CD4-positive, CD25-positive, alpha-beta regulatory T cell (primary cell): ENCODE data around the gene DUSP2. TPM values are rescaled to one million over a fixed set of nuclear protein-coding genes. Genes with fewer than 3 reads are reported as not detected.

Source experiments
- ATAC-seq, 2 donors: fragments of 150-1000 bp; cut with Tn5 transposase; one replicate each; pipeline ENCODE4 v1.10.0; 2021; ENCODE audit warnings: low read depth in 2 of 2, moderate number of reproducible peaks in 2 of 2, moderate library complexity in 1 of 2
- DNase-seq, 3 donors: peaks; one replicate each; pipeline versions ENCODE4 v3.0.0 to v3.0.0-alpha.2; 2012 to 2022; ENCODE audit warnings: mixed read lengths in 1 of 3
- H3K27ac ChIP-seq: one replicate; pipeline ENCODE4 v1.7.0; 2013; ENCODE audit warnings: mild to moderate bottlenecking, low read length; ENCODE audit not compliant: insufficient read depth, poor library complexity, severe bottlenecking
- H3K27me3 ChIP-seq: one replicate; pipeline ENCODE4 v1.7.0; 2013; ENCODE audit warnings: low read length; ENCODE audit not compliant: control insufficient read depth, insufficient read depth
- H3K36me3 ChIP-seq: one replicate; pipeline ENCODE4 v1.7.0; 2013; ENCODE audit warnings: mild to moderate bottlenecking, low read length, moderate library complexity; ENCODE audit not compliant: control insufficient read depth, insufficient read depth
- H3K4me1 ChIP-seq: 2 replicates; pipeline ENCODE4 v1.7.0; 2013; ENCODE audit warnings: mild to moderate bottlenecking, low read length; ENCODE audit not compliant: insufficient read depth, control insufficient read depth, poor library complexity, severe bottlenecking
- H3K4me3 ChIP-seq: one replicate; pipeline ENCODE4 v1.7.0; 2013; ENCODE audit warnings: low read depth, mild to moderate bottlenecking, low read length, moderate library complexity
- H3K9me3 ChIP-seq, 2 experiments: 1 replicate in 1 of 2; 2 replicates in 1 of 2; pipeline ENCODE4 v1.7.0; 2013; ENCODE audit warnings: low read length in 2 of 2, mild to moderate bottlenecking in 1 of 2, moderate library complexity in 1 of 2; ENCODE audit not compliant: control insufficient read depth in 2 of 2
- H3K27ac Mint-ChIP-seq, 3 donors: one replicate each; pipeline ENCODE4 v1.8.0; 2020 to 2022; ENCODE audit warnings: mild to moderate bottlenecking in 3 of 3, mixed read lengths in 3 of 3, moderate library complexity in 2 of 3
- H3K27me3 Mint-ChIP-seq: one replicate; pipeline ENCODE4 v1.8.0; 2022; ENCODE audit warnings: mild to moderate bottlenecking, mixed read lengths
- H3K36me3 Mint-ChIP-seq: one replicate; pipeline ENCODE4 v1.8.0; 2020; ENCODE audit warnings: mixed read lengths
- H3K4me1 Mint-ChIP-seq, 4 donors: one replicate each; pipeline ENCODE4 v1.8.0; 2020 to 2022; ENCODE audit warnings: mixed read lengths in 4 of 4, mild to moderate bottlenecking in 1 of 4
- H3K4me3 Mint-ChIP-seq, 4 donors: one replicate each; pipeline ENCODE4 v1.8.0; 2020 to 2022; ENCODE audit warnings: mild to moderate bottlenecking in 4 of 4, mixed read lengths in 4 of 4, moderate library complexity in 3 of 4
- H3K9me3 Mint-ChIP-seq, 7 donors: one replicate each; pipeline ENCODE4 v1.8.0; 2020 to 2022; ENCODE audit warnings: mixed read lengths in 7 of 7, mild to moderate bottlenecking in 3 of 7, moderate library complexity in 2 of 7
- polyA plus RNA-seq, 4 donors: library from polyadenylated mRNA; unstranded; fragments of 300-500 nt; fragmentation: Illumina TruSeq; gene quantifications; one replicate each; pipeline ENCODE4 v1.2.3, GENCODE V29; 2021
- total RNA-seq: library from RNA; stranded (reverse); gene quantifications from one replicate; pipeline ENCODE4 v1.2.3, GENCODE V29; 2022

The DUSP2 gene
- total and polyA plus RNA-seq, 5 donors from 2014 or later = 30.8 to 566 (median 47.2) TPM

DNA sequence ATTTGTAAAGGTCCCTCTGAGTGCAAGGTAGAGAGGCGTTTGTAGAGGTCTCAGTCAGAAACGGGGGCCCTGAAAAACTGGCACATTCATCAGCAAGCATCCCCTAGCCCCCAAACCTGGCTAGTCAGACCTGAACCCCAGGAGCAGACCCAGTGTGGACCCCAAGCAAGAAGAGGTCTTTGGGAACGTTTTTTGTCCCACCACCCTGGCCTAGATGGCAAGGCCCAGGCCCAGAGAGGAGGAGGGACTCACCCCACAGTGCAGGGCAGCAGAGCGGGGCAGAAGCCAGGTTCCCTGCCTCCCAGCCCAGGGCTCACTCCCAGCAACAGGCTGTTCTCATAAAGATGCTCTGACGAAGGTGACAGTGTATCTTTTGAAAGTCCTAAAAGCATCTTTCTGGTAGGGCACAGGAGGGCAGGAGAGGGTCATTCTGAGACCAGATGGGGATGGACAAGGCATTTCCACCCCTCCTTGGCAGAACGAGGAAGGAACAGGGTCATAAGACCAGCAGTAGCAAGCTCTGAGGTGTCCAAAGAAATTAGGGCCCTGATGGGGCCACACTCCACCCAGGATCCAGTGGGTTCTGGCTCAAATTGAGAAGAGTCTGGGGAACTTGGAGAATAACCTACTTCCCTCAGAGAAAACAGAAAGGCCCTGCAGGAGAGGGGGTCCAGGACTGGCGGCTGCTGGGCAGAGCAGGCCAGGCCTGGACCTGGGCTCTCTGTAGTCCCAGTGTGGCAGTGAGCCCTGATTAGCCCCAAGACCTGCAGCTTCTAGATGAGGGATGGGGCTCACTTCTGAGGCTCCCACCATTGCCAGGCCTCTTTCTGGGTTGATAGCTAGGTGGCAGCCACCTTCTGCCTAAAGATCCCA lies 47.1 kb downstream of the DUSP2 start:
- H3K4me1 Mint-ChIP-seq = no peaks in the 10 kb centered on the region
- DNase-seq (no peak), ATAC-seq (no peak)
- peaks cover 28% of the 10 kb centered on the region for H3K27me3 Mint-ChIP-seq
- no peaks in the 10 kb centered on the region for H3K4me1 ChIP-seq
- no peaks in the 10 kb centered on the region for H3K9me3 ChIP-seq
- H3K36me3 Mint-ChIP-seq = no peaks in the 10 kb centered on the region
- no peak overlapping the region for H3K4me3 ChIP-seq
- no peak overlapping the region for H3K27ac Mint-ChIP-seq
- H3K27ac ChIP-seq = no peak overlapping the region
- H3K9me3 Mint-ChIP-seq = no peaks in the 10 kb centered on the region
- H3K36me3 ChIP-seq = no peaks in the 10 kb centered on the region
- no peak overlapping the region for H3K4me3 Mint-ChIP-seq
- peaks cover 3% of the 10 kb centered on the region for H3K27me3 ChIP-seq

DNA sequence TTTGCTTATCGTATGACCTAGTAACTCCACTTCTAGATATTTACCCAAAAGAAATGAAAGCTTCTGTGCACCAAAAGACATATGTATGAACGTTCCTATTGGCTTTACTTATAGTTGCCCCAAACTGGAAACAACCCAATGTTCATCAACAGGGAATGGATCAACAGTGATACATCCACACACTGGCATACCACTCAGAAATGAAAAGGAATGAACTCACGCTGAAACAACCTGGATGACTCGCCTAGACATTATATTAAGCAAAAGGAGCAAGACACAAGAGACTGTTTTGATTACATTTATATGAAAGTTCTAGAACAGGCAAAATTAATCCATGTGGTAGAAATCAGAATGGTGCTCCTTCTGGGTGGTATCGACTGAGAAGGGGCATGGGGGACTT lies 47.8 kb downstream of the DUSP2 start:
- no peaks in the 10 kb centered on the region for H3K36me3 Mint-ChIP-seq
- H3K4me1 ChIP-seq = no peaks in the 10 kb centered on the region
- no peaks in the 10 kb centered on the region for H3K4me1 Mint-ChIP-seq
- no peaks in the 10 kb centered on the region for H3K9me3 ChIP-seq
- H3K27me3 Mint-ChIP-seq = peaks cover 28% of the 10 kb centered on the region
- DNase-seq (no peak), ATAC-seq (no peak)
- H3K27ac Mint-ChIP-seq = no peak overlapping the region
- H3K27ac ChIP-seq = no peak overlapping the region
- H3K4me3 Mint-ChIP-seq = no peak overlapping the region
- H3K27me3 ChIP-seq = peaks cover 3% of the 10 kb centered on the region
- no peak overlapping the region for H3K4me3 ChIP-seq
- H3K9me3 Mint-ChIP-seq = no peaks in the 10 kb centered on the region
- H3K36me3 ChIP-seq = no peaks in the 10 kb centered on the region

DNA sequence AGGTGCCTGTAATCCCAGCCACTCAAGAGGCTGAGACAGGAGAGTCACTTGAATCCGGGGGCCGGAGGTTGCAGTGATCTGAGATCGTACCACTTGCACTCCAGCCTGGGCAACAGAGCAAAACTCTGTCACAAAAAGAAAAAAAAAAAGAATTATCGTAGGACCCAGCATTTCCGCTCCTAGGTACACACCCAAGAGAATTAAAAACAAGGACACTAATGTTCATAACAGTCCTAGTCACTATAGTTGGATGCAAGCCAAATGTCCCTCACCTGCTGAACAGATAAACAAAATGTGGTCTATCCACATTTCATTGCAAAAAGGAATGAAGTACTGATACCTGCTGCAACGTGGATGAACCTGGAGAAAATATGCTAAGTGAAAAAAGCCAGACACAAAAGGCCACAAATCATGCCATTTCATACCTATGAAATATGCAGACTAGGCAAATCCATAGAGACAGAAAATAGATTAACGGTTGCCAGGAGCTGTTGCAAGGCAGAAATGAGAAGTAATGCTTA lies 50.1 kb downstream of the DUSP2 start:
- H3K36me3 ChIP-seq = no peaks in the 10 kb centered on the region
- H3K27me3 ChIP-seq = peaks cover 3% of the 10 kb centered on the region
- no peaks in the 10 kb centered on the region for H3K9me3 ChIP-seq
- no peak overlapping the region for H3K27ac ChIP-seq
- ATAC-seq (no peak), DNase-seq (no peak)
- Mint-ChIP-seq H3K27me3 (peaks cover 25% of the 10 kb centered on the region), H3K36me3 (no peaks in the 10 kb centered on the region), H3K9me3 (no peaks in the 10 kb centered on the region), H3K4me3 (no peak overlapping the region), H3K27ac (no peak overlapping the region), H3K4me1 (no peaks in the 10 kb centered on the region)
- no peaks in the 10 kb centered on the region for H3K4me1 ChIP-seq
- H3K4me3 ChIP-seq = no peak overlapping the region

DNA sequence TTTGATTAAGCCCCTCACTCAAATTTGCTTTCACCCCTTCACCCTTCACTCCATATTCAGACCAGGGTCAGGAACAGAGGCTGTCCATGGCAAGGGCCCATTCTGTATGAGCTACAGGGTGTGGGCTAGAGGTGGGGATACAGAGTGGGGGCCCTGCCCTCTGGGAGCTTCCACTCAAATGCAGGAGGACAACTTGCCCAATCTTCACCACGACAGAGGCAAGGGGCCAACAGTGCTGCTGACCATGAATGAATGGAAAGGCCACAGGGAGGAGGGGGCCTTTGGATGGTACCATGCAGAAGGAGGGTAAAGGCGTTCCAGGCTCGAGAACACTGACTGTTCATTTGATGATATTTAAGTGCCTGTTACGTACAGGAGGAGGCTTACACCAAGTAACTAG lies 51.7 kb downstream of the DUSP2 start:
- no peak overlapping the region for H3K27ac Mint-ChIP-seq
- no peak overlapping the region for H3K27ac ChIP-seq
- DNase-seq = no peak

More for the DNA sequence above, 51.7 kb downstream of the DUSP2 start:
- H3K36me3 Mint-ChIP-seq = no peaks in the 10 kb centered on the region
- Histone ChIP-seq H3K36me3 (no peaks in the 10 kb centered on the region), H3K4me3 (no peak overlapping the region), H3K27me3 (peaks cover 3% of the 10 kb centered on the region), H3K9me3 (no peaks in the 10 kb centered on the region), H3K4me1 (no peaks in the 10 kb centered on the region)
- no peak for ATAC-seq
- H3K4me1 Mint-ChIP-seq = no peaks in the 10 kb centered on the region
- no peak overlapping the region for H3K4me3 Mint-ChIP-seq
- H3K9me3 Mint-ChIP-seq = no peaks in the 10 kb centered on the region
- peaks cover 25% of the 10 kb centered on the region for H3K27me3 Mint-ChIP-seq

Other genes starting within 250 kb of the DUSP2 start
- gene ANKRD36C, start 153.6 kb downstream of the DUSP2 start, total RNA-seq = 118 TPM
- gene ANKRD36C, start 153.6 kb downstream of the DUSP2 start, polyA plus RNA-seq = 10 to 100 TPM; 15.5 to 20.6 (median 17.3) TPM
- 2.0 TPM for gene GPAT2, start 110.5 kb downstream of the DUSP2 start, total RNA-seq
- gene GPAT2, start 110.5 kb downstream of the DUSP2 start, polyA plus RNA-seq = 1 to 10 TPM in 2 of 4 donors, under 1 TPM in 2; 0.64 to 4.6 (median 1.0) TPM
- 1.0 TPM for gene ADRA2B, start 28.9 kb downstream of the DUSP2 start, total RNA-seq
- gene ADRA2B, start 28.9 kb downstream of the DUSP2 start, polyA plus RNA-seq = not detected
- 9.7 TPM for gene ASTL, start 6.9 kb downstream of the DUSP2 start, total RNA-seq
- under 1 TPM in 2 of 4 donors, not detected in 2; 0.23 to 0.39 TPM for gene ASTL, start 6.9 kb downstream of the DUSP2 start, polyA plus RNA-seq
- gene STARD7, start 63.4 kb upstream of the DUSP2 start, total RNA-seq = 97.2 TPM
- gene STARD7, start 63.4 kb upstream of the DUSP2 start, polyA plus RNA-seq = 100 to 1,000 TPM; 177 to 208 (median 197) TPM
- 54.3 TPM for gene TMEM127, start 120.6 kb upstream of the DUSP2 start, total RNA-seq
- gene TMEM127, start 120.6 kb upstream of the DUSP2 start, polyA plus RNA-seq = 10 to 100 TPM; 27.6 to 40.4 (median 37.4) TPM
- gene CIAO1, start 120.8 kb upstream of the DUSP2 start, total RNA-seq = 60.3 TPM
- 100 to 1,000 TPM in 1 of 4 donors, 10 to 100 TPM in 3; 83.0 to 102 (median 94.7) TPM for gene CIAO1, start 120.8 kb upstream of the DUSP2 start, polyA plus RNA-seq
- 295 TPM for gene SNRNP200, start 160.1 kb upstream of the DUSP2 start, total RNA-seq
- gene SNRNP200, start 160.1 kb upstream of the DUSP2 start, polyA plus RNA-seq = 10 to 100 TPM; 67.4 to 89.4 (median 83.4) TPM
- 27.8 TPM for gene ITPRIPL1, start 179.9 kb upstream of the DUSP2 start, total RNA-seq
- gene ITPRIPL1, start 179.9 kb upstream of the DUSP2 start, polyA plus RNA-seq = 10 to 100 TPM in 2 of 4 donors, 1 to 10 TPM in 2; 7.5 to 17.5 (median 10.9) TPM
- gene NCAPH, start 190.3 kb upstream of the DUSP2 start, total RNA-seq = 14.0 TPM
- 10 to 100 TPM in 1 of 4 donors, 1 to 10 TPM in 3; 4.2 to 10.0 (median 8.1) TPM for gene NCAPH, start 190.3 kb upstream of the DUSP2 start, polyA plus RNA-seq